NCI-H1417 (cell line): ENCODE measurements around the gene IGFL3.
"Not testable (repeated sequence)": the region's sequence is repeated elsewhere in the genome, so short reads cannot be mapped to it uniquely, and the experiment has no call there.

ENCODE experiments used
- DNase-seq, 3 experiments: peaks; one replicate each; lab custom pipeline; 2025; lab: John Stamatoyannopoulos, UW

The IGFL3 gene

GRCh38 chr19:46125447-46125846, 959 bp upstream of the IGFL3 start:
- no peak for DNase-seq

- DNase-seq = no peak
Measured at GRCh38 chr19:46118136-46118535, 6.4 kb downstream of the IGFL3 start.

- no peak for DNase-seq
Measured at GRCh38 chr19:46116121-46116520, 8.4 kb downstream of the IGFL3 start.

- DNase-seq = peak in 1 of 3 experiments; percentile 5
Measured at GRCh38 chr19:46115396-46116106, 8.9 kb downstream of the IGFL3 start.

GRCh38 chr19:46113726-46114125, 10.8 kb downstream of the IGFL3 start:
- DNase-seq = no peak

GRCh38 chr19:46112527-46112926, 12.0 kb downstream of the IGFL3 start:
- DNase-seq = no peak

- DNase-seq = peak in 1 of 3 experiments; percentile 7
Measured at GRCh38 chr19:46111376-46111775, 13.1 kb downstream of the IGFL3 start.

GRCh38 chr19:46109876-46110275, 14.6 kb downstream of the IGFL3 start:
- peak in 1 of 3 experiments; percentile 3 for DNase-seq

- no peak for DNase-seq
Measured at GRCh38 chr19:46107371-46107770, 17.1 kb downstream of the IGFL3 start.

- not testable (repeated sequence) for DNase-seq
Measured at GRCh38 chr19:46102333-46102732, 22.2 kb downstream of the IGFL3 start.

GRCh38 chr19:46101293-46101692, 23.2 kb downstream of the IGFL3 start:
- no peak for DNase-seq

GRCh38 chr19:46100344-46100743, 24.1 kb downstream of the IGFL3 start:
- DNase-seq = no peak

GRCh38 chr19:46090444-46090843, 34.0 kb downstream of the IGFL3 start:
- DNase-seq = no peak

- DNase-seq = no peak
Measured at GRCh38 chr19:46089432-46089831, 35.1 kb downstream of the IGFL3 start.

GRCh38 chr19:46088101-46088500, 36.4 kb downstream of the IGFL3 start:
- no peak for DNase-seq

GRCh38 chr19:46085888-46086287, 38.6 kb downstream of the IGFL3 start:
- no peak for DNase-seq

GRCh38 chr19:46082728-46083050, 41.8 kb downstream of the IGFL3 start:
- no peak for DNase-seq

- peak; percentile 3 to 64 (median 40) for DNase-seq
Measured at GRCh38 chr19:46081928-46082727, 42.4 kb downstream of the IGFL3 start.

- no peak for DNase-seq
Measured at GRCh38 chr19:46080561-46080960, 43.9 kb downstream of the IGFL3 start.

- no peak for DNase-seq
Measured at GRCh38 chr19:46079576-46079975, 44.9 kb downstream of the IGFL3 start.

GRCh38 chr19:46078573-46079332, 45.7 kb downstream of the IGFL3 start:
- DNase-seq = peak in 2 of 3 experiments; percentile 3 to 52

GRCh38 chr19:46077815-46078167, 46.7 kb downstream of the IGFL3 start:
- peak in 1 of 3 experiments; percentile 44 for DNase-seq
